Cardiac muscle cell (in vitro differentiated cells and primary cell): ENCODE measurements around the gene CCDC81. TPM values are rescaled to one million over a fixed set of nuclear protein-coding genes. Genes with fewer than 3 reads are reported as not detected.

Experiments used
- DNase-seq, 2 donors: peaks; one replicate each; pipeline versions ENCODE4 v3.0.0 to v3.0.0-alpha.2; 2010 to 2017; ENCODE audit warnings: low read depth in 1 of 2, low spot score in 1 of 2
- H3K27ac ChIP-seq: fragments of 200-600 bp; sonication (generic); 2 replicates; pipeline ENCODE4 v1.5.1; 2016
- H3K27me3 ChIP-seq: fragments of 200-600 bp; sonication (generic); 2 replicates; pipeline ENCODE4 v1.6.0; 2016; ENCODE audit warnings: control low read depth
- H3K36me3 ChIP-seq: fragments of 200-600 bp; sonication (generic); 2 replicates; pipeline ENCODE4 v1.5.1; 2016; ENCODE audit warnings: control low read depth
- H3K4me1 ChIP-seq: fragments of 200-600 bp; sonication (generic); 2 replicates; pipeline ENCODE4 v1.8.1; 2017; ENCODE audit warnings: low read depth, mild to moderate bottlenecking, mixed run types
- H3K4me3 ChIP-seq: fragments of 200-600 bp; sonication (generic); 2 replicates; pipeline ENCODE4 v1.5.1; 2016; ENCODE audit warnings: mild to moderate bottlenecking
- H3K9me3 ChIP-seq: fragments of 200-600 bp; sonication (generic); 2 replicates; pipeline ENCODE4 v1.5.1; 2017; ENCODE audit warnings: low read depth, mild to moderate bottlenecking, control low read depth
- polyA plus RNA-seq: library from polyadenylated mRNA; unstranded; fragments of >200 nt; fragmentation: Nextera tagmentation; extraction: Ambion mirVana; gene quantifications from 2 replicates; pipeline ENCODE4 v1.2.1, GENCODE V29; 2016
- total RNA-seq: library from RNA; depleted of rRNA; stranded (reverse); fragments of >200 nt; gene quantifications from 2 replicates; pipeline ENCODE4 v1.2.3, GENCODE V29; 2016
- TF ChIP-seq, protein P1 (sequence below): IDR thresholded peaks from 2 replicates; pipeline ENCODE4 v1.5.1; 2012; ENCODE audit warnings: low read depth, mild to moderate bottlenecking, low read length

The CCDC81 gene
- total and polyA plus RNA-seq, 2 experiments from 2014 or later = 2.6 to 3.2 TPM

DNA sequence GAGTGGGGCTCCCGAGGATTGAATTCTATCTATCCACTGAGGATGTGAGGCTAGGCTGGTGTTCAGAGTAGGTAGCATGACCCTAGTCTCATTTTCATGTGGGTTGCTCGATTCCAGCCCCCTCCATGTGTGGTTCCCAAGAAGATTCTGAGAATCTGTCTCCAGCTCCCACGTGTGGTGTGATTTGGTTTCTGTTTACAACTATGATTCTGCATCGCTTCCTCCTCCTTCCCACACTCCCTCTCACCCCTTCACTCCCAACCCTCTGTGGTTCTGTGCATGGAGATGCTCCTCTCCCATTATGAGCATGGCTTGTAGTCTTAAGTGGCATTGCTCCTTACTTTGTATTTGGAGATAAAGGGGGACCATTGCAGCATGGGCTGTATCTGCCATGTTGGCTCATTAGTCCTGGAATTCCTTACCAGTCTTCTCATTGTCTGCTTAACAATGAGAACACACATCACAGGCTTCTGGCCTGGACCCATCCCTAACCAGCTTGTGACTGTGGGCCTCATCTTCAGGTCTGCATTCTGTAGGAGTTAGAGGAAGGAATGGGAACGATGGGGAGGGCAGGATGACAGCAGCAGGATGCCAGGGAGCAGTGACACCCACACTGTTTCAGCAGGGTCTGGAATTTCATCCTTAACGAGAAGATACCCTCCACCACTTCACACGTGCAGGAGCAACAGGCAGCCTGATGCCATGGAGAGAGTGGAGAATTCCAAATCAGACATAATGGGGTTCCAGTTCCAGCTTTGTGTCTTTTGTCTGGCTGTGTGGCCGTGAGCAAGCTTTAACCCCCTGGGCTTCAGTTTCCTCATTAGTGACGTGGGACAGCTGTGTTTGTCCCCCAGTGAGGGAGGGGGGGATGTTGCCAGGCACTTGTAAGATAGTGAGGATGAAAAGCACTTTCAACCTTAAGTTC lies 86.0 kb downstream of the CCDC81 start:
- DNase-seq = peak in 1 of 2 donors; percentile 39
- Histone ChIP-seq H3K4me1 (no peaks in the 10 kb centered on the region), H3K27me3 (no peaks in the 10 kb centered on the region), H3K4me3 (no peak overlapping the region), H3K9me3 (no peaks in the 10 kb centered on the region), H3K36me3 (no peaks in the 10 kb centered on the region), H3K27ac (no peak overlapping the region)
- TF ChIP-seq, protein P1, sequence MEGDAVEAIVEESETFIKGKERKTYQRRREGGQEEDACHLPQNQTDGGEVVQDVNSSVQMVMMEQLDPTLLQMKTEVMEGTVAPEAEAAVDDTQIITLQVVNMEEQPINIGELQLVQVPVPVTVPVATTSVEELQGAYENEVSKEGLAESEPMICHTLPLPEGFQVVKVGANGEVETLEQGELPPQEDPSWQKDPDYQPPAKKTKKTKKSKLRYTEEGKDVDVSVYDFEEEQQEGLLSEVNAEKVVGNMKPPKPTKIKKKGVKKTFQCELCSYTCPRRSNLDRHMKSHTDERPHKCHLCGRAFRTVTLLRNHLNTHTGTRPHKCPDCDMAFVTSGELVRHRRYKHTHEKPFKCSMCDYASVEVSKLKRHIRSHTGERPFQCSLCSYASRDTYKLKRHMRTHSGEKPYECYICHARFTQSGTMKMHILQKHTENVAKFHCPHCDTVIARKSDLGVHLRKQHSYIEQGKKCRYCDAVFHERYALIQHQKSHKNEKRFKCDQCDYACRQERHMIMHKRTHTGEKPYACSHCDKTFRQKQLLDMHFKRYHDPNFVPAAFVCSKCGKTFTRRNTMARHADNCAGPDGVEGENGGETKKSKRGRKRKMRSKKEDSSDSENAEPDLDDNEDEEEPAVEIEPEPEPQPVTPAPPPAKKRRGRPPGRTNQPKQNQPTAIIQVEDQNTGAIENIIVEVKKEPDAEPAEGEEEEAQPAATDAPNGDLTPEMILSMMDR = no peak

- Histone ChIP-seq H3K27ac (no peak overlapping the region), H3K4me3 (no peak overlapping the region), H3K9me3 (no peaks in the 10 kb centered on the region), H3K36me3 (no peaks in the 10 kb centered on the region), H3K27me3 (no peaks in the 10 kb centered on the region), H3K4me1 (no peaks in the 10 kb centered on the region)
- no peak for DNase-seq
- TF ChIP-seq, protein P1 = no peak
These were observed 87.2 kb downstream of the CCDC81 start for GRCh38 chr11:86461892-86462291.

GRCh38 chr11:86463120-86463519 lies 88.4 kb downstream of the CCDC81 start:
- no peak for DNase-seq
- Histone ChIP-seq H3K36me3 (no peaks in the 10 kb centered on the region), H3K4me1 (no peaks in the 10 kb centered on the region), H3K4me3 (no peak overlapping the region), H3K9me3 (no peaks in the 10 kb centered on the region), H3K27me3 (no peaks in the 10 kb centered on the region), H3K27ac (no peak overlapping the region)
- TF ChIP-seq, protein P1 = no peak

- no peak overlapping the region for H3K27ac ChIP-seq
- H3K4me1 ChIP-seq = no peaks in the 10 kb centered on the region
- no peak for DNase-seq
- H3K27me3 ChIP-seq = no peaks in the 10 kb centered on the region
- H3K4me3 ChIP-seq = no peak overlapping the region
- H3K9me3 ChIP-seq = no peaks in the 10 kb centered on the region
- TF ChIP-seq, protein P1 = no peak
- H3K36me3 ChIP-seq = no peaks in the 10 kb centered on the region
These were observed 89.3 kb downstream of the CCDC81 start for GRCh38 chr11:86463955-86464354.

- no peaks in the 10 kb centered on the region for H3K27me3 ChIP-seq
- H3K4me3 ChIP-seq = no peak overlapping the region
- H3K4me1 ChIP-seq = peaks cover 3% of the 10 kb centered on the region
- no peaks in the 10 kb centered on the region for H3K9me3 ChIP-seq
- H3K36me3 ChIP-seq = no peaks in the 10 kb centered on the region
- H3K27ac ChIP-seq = no peak overlapping the region
- TF ChIP-seq, protein P1 = no peak
- DNase-seq = no peak
These were observed 90.0 kb downstream of the CCDC81 start for GRCh38 chr11:86464509-86465221.
